PFSK-1 (cell line): ENCODE results near the gene ATRIP.

ENCODE experiments used
- FOXP2 ChIP-seq: optimal IDR thresholded peaks from 2 replicates; pipeline ENCODE3; 2011; ENCODE audit warnings: borderline replicate concordance, control low read depth, inconsistent platforms; ENCODE audit not compliant: insufficient read depth; ENCODE audit errors: extremely low read length, extremely low read depth
- TAF1 ChIP-seq: IDR thresholded peaks from 2 replicates; pipeline ENCODE4 v1.6.1; 2012; ENCODE audit warnings: low read length, control low read depth, borderline replicate concordance; ENCODE audit not compliant: insufficient read depth
- TF ChIP-seq, protein P1 (sequence below), 2 experiments: IDR thresholded peaks; 2 replicates each; pipeline versions ENCODE4 v1.6.1 to v1.8.0; 2011 to 2012; ENCODE audit warnings: low read depth in 2 of 2, low read length in 2 of 2, control low read depth in 1 of 2, inconsistent platforms in 1 of 2, mild to moderate bottlenecking in 1 of 2, moderate library complexity in 1 of 2; ENCODE audit not compliant: insufficient read depth in 1 of 2

DNA sequence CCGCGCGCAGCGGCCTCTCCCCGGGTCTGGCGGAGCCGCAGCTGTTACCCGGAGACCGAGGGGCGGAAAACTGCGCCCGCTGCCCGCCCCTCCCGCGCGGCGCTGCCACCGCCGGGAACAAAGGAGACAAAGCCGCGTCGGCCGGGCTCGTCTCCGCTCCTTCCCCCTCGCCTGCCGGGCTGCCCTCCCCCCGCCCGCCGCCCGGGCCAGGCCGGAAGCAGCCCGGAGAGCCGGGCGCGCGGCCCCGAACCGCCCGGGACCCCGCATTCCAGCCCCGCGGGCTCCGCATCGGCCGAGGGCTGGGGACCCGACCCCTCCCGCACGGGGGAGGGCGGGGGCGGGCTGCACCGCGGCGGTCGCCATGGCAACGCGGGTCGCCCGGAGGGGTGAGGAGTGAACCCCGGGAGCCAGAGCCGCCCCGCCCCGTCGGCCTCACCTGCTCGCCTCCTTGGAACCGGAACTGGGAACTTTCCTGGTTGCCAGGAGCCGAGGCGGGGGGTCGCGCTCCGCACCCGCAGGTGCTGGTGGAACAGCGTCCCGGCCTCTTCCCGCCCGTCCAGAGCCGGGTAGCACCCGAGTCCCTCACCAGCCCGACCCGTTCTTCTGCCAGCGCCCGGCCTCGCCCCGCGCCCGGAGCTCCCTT, 17.1 kb upstream of the ATRIP start:
- TF ChIP-seq, protein P1, sequence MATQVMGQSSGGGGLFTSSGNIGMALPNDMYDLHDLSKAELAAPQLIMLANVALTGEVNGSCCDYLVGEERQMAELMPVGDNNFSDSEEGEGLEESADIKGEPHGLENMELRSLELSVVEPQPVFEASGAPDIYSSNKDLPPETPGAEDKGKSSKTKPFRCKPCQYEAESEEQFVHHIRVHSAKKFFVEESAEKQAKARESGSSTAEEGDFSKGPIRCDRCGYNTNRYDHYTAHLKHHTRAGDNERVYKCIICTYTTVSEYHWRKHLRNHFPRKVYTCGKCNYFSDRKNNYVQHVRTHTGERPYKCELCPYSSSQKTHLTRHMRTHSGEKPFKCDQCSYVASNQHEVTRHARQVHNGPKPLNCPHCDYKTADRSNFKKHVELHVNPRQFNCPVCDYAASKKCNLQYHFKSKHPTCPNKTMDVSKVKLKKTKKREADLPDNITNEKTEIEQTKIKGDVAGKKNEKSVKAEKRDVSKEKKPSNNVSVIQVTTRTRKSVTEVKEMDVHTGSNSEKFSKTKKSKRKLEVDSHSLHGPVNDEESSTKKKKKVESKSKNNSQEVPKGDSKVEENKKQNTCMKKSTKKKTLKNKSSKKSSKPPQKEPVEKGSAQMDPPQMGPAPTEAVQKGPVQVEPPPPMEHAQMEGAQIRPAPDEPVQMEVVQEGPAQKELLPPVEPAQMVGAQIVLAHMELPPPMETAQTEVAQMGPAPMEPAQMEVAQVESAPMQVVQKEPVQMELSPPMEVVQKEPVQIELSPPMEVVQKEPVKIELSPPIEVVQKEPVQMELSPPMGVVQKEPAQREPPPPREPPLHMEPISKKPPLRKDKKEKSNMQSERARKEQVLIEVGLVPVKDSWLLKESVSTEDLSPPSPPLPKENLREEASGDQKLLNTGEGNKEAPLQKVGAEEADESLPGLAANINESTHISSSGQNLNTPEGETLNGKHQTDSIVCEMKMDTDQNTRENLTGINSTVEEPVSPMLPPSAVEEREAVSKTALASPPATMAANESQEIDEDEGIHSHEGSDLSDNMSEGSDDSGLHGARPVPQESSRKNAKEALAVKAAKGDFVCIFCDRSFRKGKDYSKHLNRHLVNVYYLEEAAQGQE (IDR thresholded peaks at IDR 0.05; ENCODE audit: insufficient read depth in 1 of 2, low read depth in 2 of 2, low read length in 2 of 2): no peak
- no peak for TF ChIP-seq TAF1
- no peak for TF ChIP-seq FOXP2
